ENCODE data around the gene NEURL2.
A peak's percentile ranks its signal among the peaks of the same experiment; 100 is the strongest.

The NEURL2 gene

GRCh38 chr20:45919542-45920399 is 28.8 kb upstream of the NEURL2 start:
- H3K36me3 ChIP-seq = no peaks in the 10 kb centered on the region
- H3K27me3 ChIP-seq = no peaks in the 10 kb centered on the region
- no peaks in the 10 kb centered on the region for H4K20me1 ChIP-seq
- H3K4me2 ChIP-seq = no peak overlapping the region
- H3K4me3 ChIP-seq = no peak overlapping the region
- H3K9me3 ChIP-seq = no peaks in the 10 kb centered on the region
- no peak overlapping the region for H3K9ac ChIP-seq
- H3K4me1 ChIP-seq = peaks cover 8% of the 10 kb centered on the region
- TF ChIP-seq Cebpa-rat (IDR thresholded peaks at IDR 0.05) = no peak
- no peak overlapping the region for H3K27ac ChIP-seq

- H3K4me1 ChIP-seq = peaks cover 8% of the 10 kb centered on the region
- no peak overlapping the region for H3K4me3 ChIP-seq
- TF ChIP-seq Cebpa-rat (IDR thresholded peaks at IDR 0.05) = no peak
- H4K20me1 ChIP-seq = no peaks in the 10 kb centered on the region
- H3K4me2 ChIP-seq = no peak overlapping the region
- H3K36me3 ChIP-seq = no peaks in the 10 kb centered on the region
- H3K27ac ChIP-seq = no peak overlapping the region
- H3K27me3 ChIP-seq = peaks cover 3% of the 10 kb centered on the region; the same call in 1 of the 2 replicates
- no peaks in the 10 kb centered on the region for H3K9me3 ChIP-seq
- no peak overlapping the region for H3K9ac ChIP-seq
Measured at GRCh38 chr20:45918779-45919537, 27.9 kb upstream of the NEURL2 start.

GRCh38 chr20:45918182-45918737 is 27.3 kb upstream of the NEURL2 start:
- Histone ChIP-seq H3K27me3 (peaks cover 6% of the 10 kb centered on the region; the same call in 1 of the 2 replicates), H3K4me1 (peaks cover 8% of the 10 kb centered on the region), H3K27ac (no peak overlapping the region), H3K9me3 (no peaks in the 10 kb centered on the region), H3K36me3 (no peaks in the 10 kb centered on the region), H4K20me1 (no peaks in the 10 kb centered on the region), H3K9ac (no peak overlapping the region), H3K4me3 (no peak overlapping the region), H3K4me2 (no peak overlapping the region)
- TF ChIP-seq Cebpa-rat (IDR thresholded peaks at IDR 0.05) = no peak

GRCh38 chr20:45917790-45918141 is 26.8 kb upstream of the NEURL2 start:
- Histone ChIP-seq H4K20me1 (no peaks in the 10 kb centered on the region), H3K27me3 (peaks cover 7% of the 10 kb centered on the region), H3K4me2 (no peak overlapping the region), H3K9ac (no peak overlapping the region), H3K9me3 (no peaks in the 10 kb centered on the region), H3K4me3 (no peak overlapping the region), H3K27ac (no peak overlapping the region), H3K4me1 (peaks cover 8% of the 10 kb centered on the region), H3K36me3 (no peaks in the 10 kb centered on the region)
- TF ChIP-seq Cebpa-rat (IDR thresholded peaks at IDR 0.05) = no peak

GRCh38 chr20:45913116-45913515 is 22.1 kb upstream of the NEURL2 start:
- H3K4me2 ChIP-seq = no peak overlapping the region
- H3K27ac ChIP-seq = no peak overlapping the region

GRCh38 chr20:45912344-45912682 is 21.3 kb upstream of the NEURL2 start:
- no peaks in the 10 kb centered on the region for H4K20me1 ChIP-seq
- TF ChIP-seq Cebpa-rat (IDR thresholded peaks at IDR 0.05) = no peak
- peak overlapping the region; percentile 64 for H3K9ac ChIP-seq
- H3K27ac ChIP-seq = no peak overlapping the region
- H3K9me3 ChIP-seq = no peaks in the 10 kb centered on the region
- H3K27me3 ChIP-seq = peaks cover 25% of the 10 kb centered on the region
- peak overlapping the region; percentile 67 for H3K4me3 ChIP-seq
- peaks cover 33% of the 10 kb centered on the region for H3K4me1 ChIP-seq
- H3K36me3 ChIP-seq = no peaks in the 10 kb centered on the region; the same call in 1 of the 2 replicates
- peak overlapping the region; percentile 97 for H3K4me2 ChIP-seq

More at GRCh38 chr20:45913116-45913515, 22.1 kb upstream of the NEURL2 start:
- Histone ChIP-seq H3K9me3 (no peaks in the 10 kb centered on the region), H3K4me1 (peaks cover 33% of the 10 kb centered on the region), H4K20me1 (no peaks in the 10 kb centered on the region), H3K36me3 (no peaks in the 10 kb centered on the region), H3K4me3 (no peak overlapping the region), H3K27me3 (peaks cover 25% of the 10 kb centered on the region), H3K9ac (no peak overlapping the region)
- no peak for TF ChIP-seq Cebpa-rat (IDR thresholded peaks at IDR 0.05)

- Histone ChIP-seq H3K27ac (peak within 1 kb of the TSS; percentile 11; the same call in 1 of the 2 replicates), H3K9ac (peak within 1 kb of the TSS; percentile 64), H3K9me3 (no peaks in the 10 kb centered on the region), H4K20me1 (no peaks in the 10 kb centered on the region), H3K4me1 (peaks cover 33% of the 10 kb centered on the region), H3K27me3 (peaks cover 25% of the 10 kb centered on the region), H3K4me2 (peak within 1 kb of the TSS; percentile 97), H3K36me3 (no peaks in the 10 kb centered on the region; the same call in 1 of the 2 replicates), H3K4me3 (peak within 1 kb of the TSS; percentile 67)
- TF ChIP-seq Cebpa-rat (IDR thresholded peaks at IDR 0.05) = no peak
Measured at GRCh38 chr20:45911486-45912343, 20.7 kb upstream of the NEURL2 start, which contains the start of gene PLTP. Gene PLTP (minus strand): TSS chr20:45912155. CDS start chr20:45911452, 703 bp downstream.

- TF ChIP-seq Cebpa-rat (IDR thresholded peaks at IDR 0.05) = peak; percentile 92
- peaks cover 33% of the 10 kb centered on the region for H3K4me1 ChIP-seq
- 0 out of 2 replicates have a peak overlapping the region, but pooled peaks have one; percentile 16 for H3K9ac ChIP-seq
- no peaks in the 10 kb centered on the region; the same call in 1 of the 2 replicates for H3K36me3 ChIP-seq
- peak overlapping the region; percentile 38; the same call in 1 of the 2 replicates for H3K27ac ChIP-seq
- H4K20me1 ChIP-seq = no peaks in the 10 kb centered on the region
- peaks cover 25% of the 10 kb centered on the region for H3K27me3 ChIP-seq
- no peaks in the 10 kb centered on the region for H3K9me3 ChIP-seq
- peak overlapping the region; percentile 67 for H3K4me3 ChIP-seq
- H3K4me2 ChIP-seq = peak overlapping the region; percentile 97
Measured at GRCh38 chr20:45910670-45911485, 19.9 kb upstream of the NEURL2 start.

Data from BLaER1 (cell line).